ENCODE measurements around the gene GABBR2.

GRCh38 chr9:98251551-98251950 is 457.2 kb downstream of the GABBR2 start:
- no peak for TF ChIP-seq EZH2 (IDR thresholded peaks at IDR 0.05; ENCODE audit: low read depth, low read length, severe bottlenecking)
- TF ChIP-seq CTCF (IDR thresholded peaks at IDR 0.05; ENCODE audit: control extremely low read depth in 1 of 3, insufficient read depth in 1 of 3, low read depth in 1 of 3, low read length in 3 of 3), result no peak
- no peak for TF ChIP-seq NRF1 (IDR thresholded peaks at IDR 0.05; ENCODE audit: low read depth, low read length)
- no peak for TF ChIP-seq PHF8 (conservative IDR thresholded peaks at IDR 0.05; ENCODE audit: low read depth, low read length)
- no peak for TF ChIP-seq YY1 (IDR thresholded peaks at IDR 0.05; ENCODE audit: low read depth, low read length)

All from H1 (cell line).